DND-41 (cell line): ENCODE measurements around the gene FAM83B.

Experiments used
- CTCF ChIP-seq: IDR thresholded peaks from 2 replicates; pipeline ENCODE4 v1.5.1; 2012; ENCODE audit warnings: borderline replicate concordance, low read length, moderate library complexity, mild to moderate bottlenecking; ENCODE audit not compliant: poor library complexity, severe bottlenecking; ENCODE audit errors: extremely low read depth
- EZH2 ChIP-seq: IDR thresholded peaks from 3 replicates; pipeline ENCODE4 v1.6.1; 2012; ENCODE audit warnings: borderline replicate concordance, low read depth, mild to moderate bottlenecking, moderate library complexity, low read length, inconsistent platforms; ENCODE audit not compliant: severe bottlenecking

- TF ChIP-seq CTCF = no peak
- no peak for TF ChIP-seq EZH2
Measured at GRCh38 chr6:54957698-54958097, 111.1 kb downstream of the FAM83B start.
